Measurements from ENCODE around the gene CDV3.

GRCh38 chr3:133606902-133607301 lies 33.4 kb downstream of the CDV3 start:
- TF ChIP-seq CTCF (IDR thresholded peaks at IDR 0.05; ENCODE audit: borderline replicate concordance, extremely low read depth, low read length, poor library complexity, severe bottlenecking) (no peak), EZH2 (IDR thresholded peaks at IDR 0.05; ENCODE audit: borderline replicate concordance, low read depth, low read length, severe bottlenecking) (no peak)
